KMS-11 (cell line): ENCODE measurements around the gene SLC16A2.

Experiments used
- H2AFZ ChIP-seq: fragments of 200-600 bp; sonication (generic); 2 replicates; pipeline ENCODE4 v1.6.1; 2016; ENCODE audit warnings: antibody characterized with exemption, mixed run types, low read depth
- H3K27ac ChIP-seq: fragments of 200-600 bp; sonication (generic); 2 replicates; pipeline ENCODE4 v1.6.1; 2016; ENCODE audit warnings: mild to moderate bottlenecking, mixed run types
- H3K27me3 ChIP-seq: fragments of 200-600 bp; sonication (generic); 2 replicates; pipeline ENCODE4 v1.6.1; 2017; ENCODE audit warnings: mild to moderate bottlenecking, low read depth, mixed run types, moderate library complexity; ENCODE audit not compliant: insufficient read depth
- H3K36me3 ChIP-seq: fragments of 200-600 bp; sonication (generic); 2 replicates; pipeline ENCODE4 v1.6.1; 2017; ENCODE audit warnings: mild to moderate bottlenecking, mixed run types; ENCODE audit not compliant: insufficient read depth
- H3K4me1 ChIP-seq: fragments of 200-600 bp; sonication (generic); 2 replicates; pipeline ENCODE4 v1.6.1; 2016; ENCODE audit warnings: mild to moderate bottlenecking, low read depth, mixed run types; ENCODE audit not compliant: poor library complexity, severe bottlenecking
- H3K4me2 ChIP-seq: fragments of 200-600 bp; sonication (generic); 2 replicates; pipeline ENCODE4 v1.7.0; 2016; ENCODE audit warnings: mild to moderate bottlenecking, mixed run types
- H3K4me3 ChIP-seq: fragments of 200-600 bp; sonication (generic); IDR thresholded peaks from 2 replicates; pipeline ENCODE4 v1.6.1; 2017; ENCODE audit warnings: low read depth, low read length, mixed read lengths; ENCODE audit not compliant: insufficient read depth
- H3K79me2 ChIP-seq: fragments of 200-600 bp; sonication (generic); 2 replicates; pipeline ENCODE4 v1.6.1; 2016; ENCODE audit warnings: low read depth, mixed run types; ENCODE audit not compliant: insufficient read depth
- H3K9ac ChIP-seq: fragments of 200-600 bp; sonication (generic); 2 replicates; pipeline ENCODE4 v1.6.1; 2016; ENCODE audit warnings: mild to moderate bottlenecking, mixed run types
- H4K20me1 ChIP-seq: fragments of 200-600 bp; sonication (generic); 2 replicates; pipeline ENCODE4 v1.6.1; 2016; ENCODE audit warnings: mild to moderate bottlenecking, mixed run types; ENCODE audit not compliant: insufficient read depth
- TF ChIP-seq, protein P1 (sequence below): fragments of 200-600 bp; sonication (generic); conservative IDR thresholded peaks from 2 replicates; pipeline ENCODE4 v1.6.1; 2017; ENCODE audit warnings: low read depth, mild to moderate bottlenecking, antibody characterized with exemption, low read length, moderate library complexity, mixed read lengths

The SLC16A2 gene

DNA sequence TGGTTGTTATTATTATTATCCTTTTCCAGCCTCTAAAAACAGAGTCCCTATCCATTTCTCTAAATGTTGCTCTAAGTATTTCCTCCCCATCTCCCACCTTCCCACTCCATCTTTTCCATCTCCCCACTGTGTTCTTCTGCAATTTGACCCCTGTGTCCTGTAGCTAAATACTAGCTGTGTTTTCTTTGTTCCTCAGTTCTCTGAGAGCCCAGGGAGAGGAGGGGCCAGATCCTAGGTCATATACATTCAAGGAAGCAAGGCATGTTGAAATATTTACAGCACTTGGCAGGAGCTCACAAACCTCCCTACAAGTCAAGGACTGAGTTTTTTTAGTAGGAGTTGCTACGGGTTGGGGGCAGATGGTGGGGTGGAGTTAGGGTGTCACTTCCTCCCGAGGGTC, 10.5 kb downstream of the SLC16A2 start:
- TF ChIP-seq, protein P1, sequence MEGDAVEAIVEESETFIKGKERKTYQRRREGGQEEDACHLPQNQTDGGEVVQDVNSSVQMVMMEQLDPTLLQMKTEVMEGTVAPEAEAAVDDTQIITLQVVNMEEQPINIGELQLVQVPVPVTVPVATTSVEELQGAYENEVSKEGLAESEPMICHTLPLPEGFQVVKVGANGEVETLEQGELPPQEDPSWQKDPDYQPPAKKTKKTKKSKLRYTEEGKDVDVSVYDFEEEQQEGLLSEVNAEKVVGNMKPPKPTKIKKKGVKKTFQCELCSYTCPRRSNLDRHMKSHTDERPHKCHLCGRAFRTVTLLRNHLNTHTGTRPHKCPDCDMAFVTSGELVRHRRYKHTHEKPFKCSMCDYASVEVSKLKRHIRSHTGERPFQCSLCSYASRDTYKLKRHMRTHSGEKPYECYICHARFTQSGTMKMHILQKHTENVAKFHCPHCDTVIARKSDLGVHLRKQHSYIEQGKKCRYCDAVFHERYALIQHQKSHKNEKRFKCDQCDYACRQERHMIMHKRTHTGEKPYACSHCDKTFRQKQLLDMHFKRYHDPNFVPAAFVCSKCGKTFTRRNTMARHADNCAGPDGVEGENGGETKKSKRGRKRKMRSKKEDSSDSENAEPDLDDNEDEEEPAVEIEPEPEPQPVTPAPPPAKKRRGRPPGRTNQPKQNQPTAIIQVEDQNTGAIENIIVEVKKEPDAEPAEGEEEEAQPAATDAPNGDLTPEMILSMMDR = no peak
- H3K36me3 ChIP-seq = no peaks in the 10 kb centered on the region
- no peak overlapping the region for H3K9ac ChIP-seq
- H2AFZ ChIP-seq = no peak overlapping the region
- no peaks in the 10 kb centered on the region for H4K20me1 ChIP-seq
- no peaks in the 10 kb centered on the region for H3K4me1 ChIP-seq
- no peak overlapping the region for H3K27ac ChIP-seq
- H3K4me3 ChIP-seq = no peak overlapping the region
- H3K4me2 ChIP-seq = no peak overlapping the region
- no peaks in the 10 kb centered on the region for H3K79me2 ChIP-seq
- no peaks in the 10 kb centered on the region for H3K27me3 ChIP-seq

DNA sequence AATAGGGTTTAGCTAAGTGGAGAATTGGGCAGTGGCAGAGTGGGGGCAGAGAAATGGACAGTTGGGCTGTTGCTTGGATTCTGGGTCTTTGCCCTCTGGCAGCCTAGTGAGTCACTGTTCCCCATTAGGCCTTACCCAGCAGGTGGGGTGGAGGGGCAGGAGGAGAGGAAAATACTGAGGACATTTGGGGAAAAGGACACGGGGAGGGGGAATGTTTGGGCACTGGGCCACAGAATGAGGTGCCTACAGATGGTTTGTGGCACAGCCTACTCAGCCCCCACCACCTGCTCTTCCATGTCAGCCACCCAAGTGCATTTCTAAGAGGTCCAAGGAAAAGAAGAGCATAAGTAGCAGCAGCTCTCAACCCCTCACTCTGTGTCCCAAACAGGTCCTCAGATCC, 13.0 kb downstream of the SLC16A2 start:
- Histone ChIP-seq H3K4me3 (no peak overlapping the region), H3K36me3 (no peaks in the 10 kb centered on the region), H4K20me1 (no peaks in the 10 kb centered on the region), H3K9ac (no peak overlapping the region), H2AFZ (no peak overlapping the region), H3K4me2 (no peak overlapping the region), H3K79me2 (no peaks in the 10 kb centered on the region), H3K27ac (no peak overlapping the region), H3K4me1 (no peaks in the 10 kb centered on the region), H3K27me3 (no peaks in the 10 kb centered on the region)
- TF ChIP-seq, protein P1 = no peak

DNA sequence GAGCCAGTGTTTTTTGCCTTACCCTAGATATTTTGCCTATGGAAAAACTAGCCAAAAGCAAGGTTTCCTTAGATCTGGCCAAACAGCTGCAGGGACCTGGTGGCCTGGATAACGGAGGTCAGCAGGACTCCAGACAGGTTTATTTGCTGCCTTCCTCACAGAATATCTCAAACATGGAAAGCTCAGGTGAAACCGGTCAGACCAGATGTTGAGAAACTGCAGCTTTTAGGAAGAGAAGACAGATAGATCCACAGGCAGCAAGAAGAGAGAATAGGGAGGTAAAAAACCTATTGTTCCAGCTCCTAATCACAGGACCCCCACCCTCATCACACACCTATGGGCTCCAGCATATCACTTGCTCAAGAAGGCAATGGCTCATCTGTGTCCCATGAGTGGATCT, 16.2 kb downstream of the SLC16A2 start:
- H3K27me3 ChIP-seq = no peaks in the 10 kb centered on the region
- no peak overlapping the region for H3K4me3 ChIP-seq
- no peaks in the 10 kb centered on the region for H4K20me1 ChIP-seq
- no peaks in the 10 kb centered on the region for H3K4me1 ChIP-seq
- TF ChIP-seq, protein P1 = no peak
- no peaks in the 10 kb centered on the region for H3K36me3 ChIP-seq
- H2AFZ ChIP-seq = no peak overlapping the region
- H3K9ac ChIP-seq = no peak overlapping the region
- no peak overlapping the region for H3K4me2 ChIP-seq
- H3K79me2 ChIP-seq = no peaks in the 10 kb centered on the region
- no peak overlapping the region for H3K27ac ChIP-seq

DNA sequence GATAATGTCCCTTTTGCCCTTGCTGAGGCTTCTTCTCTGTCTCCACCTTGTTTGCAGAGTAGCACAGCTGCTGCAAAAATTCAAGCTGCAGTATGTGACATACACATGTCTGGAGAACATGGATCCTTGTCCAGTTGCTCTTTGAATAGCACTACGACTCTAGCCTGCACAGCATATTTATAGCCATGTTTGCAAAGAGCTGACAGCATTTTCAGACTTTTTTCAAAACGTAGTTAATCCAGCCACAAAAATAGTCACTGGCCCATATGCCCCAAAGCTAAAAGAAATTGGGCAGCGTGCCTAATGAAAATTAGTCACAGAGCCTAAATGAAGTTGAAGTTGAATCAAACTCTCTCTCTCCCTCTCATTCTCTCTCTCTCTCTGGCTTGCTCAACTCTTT, 17.5 kb downstream of the SLC16A2 start:
- H3K9ac ChIP-seq = no peak overlapping the region
- H3K27me3 ChIP-seq = no peaks in the 10 kb centered on the region
- H3K36me3 ChIP-seq = no peaks in the 10 kb centered on the region
- no peak overlapping the region for H3K4me2 ChIP-seq
- H3K4me3 ChIP-seq = no peak overlapping the region
- TF ChIP-seq, protein P1 = no peak
- H4K20me1 ChIP-seq = no peaks in the 10 kb centered on the region
- no peak overlapping the region for H3K27ac ChIP-seq
- H3K4me1 ChIP-seq = no peaks in the 10 kb centered on the region
- H3K79me2 ChIP-seq = no peaks in the 10 kb centered on the region
- H2AFZ ChIP-seq = no peak overlapping the region

DNA sequence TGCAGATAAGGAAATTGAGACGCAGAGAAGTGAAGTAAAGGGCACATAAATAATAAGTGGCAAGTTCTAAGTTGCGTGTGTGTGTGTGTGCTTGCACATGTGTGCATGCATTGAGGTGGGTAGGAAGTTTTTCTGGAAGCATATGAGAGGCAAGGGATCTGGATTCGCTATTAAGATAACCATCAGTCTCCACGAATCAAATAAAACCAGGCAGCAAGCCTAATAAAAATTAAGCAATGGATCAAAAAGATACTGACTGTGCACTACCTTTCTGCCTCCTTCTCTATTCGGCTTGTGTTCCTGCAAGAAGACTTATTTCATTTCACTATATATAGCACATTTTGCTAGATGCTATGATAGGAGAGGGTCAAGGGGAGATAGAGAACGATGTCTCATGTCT, 23.8 kb downstream of the SLC16A2 start:
- H3K36me3 ChIP-seq = no peaks in the 10 kb centered on the region
- H3K79me2 ChIP-seq = no peaks in the 10 kb centered on the region
- TF ChIP-seq, protein P1 = no peak
- H3K4me1 ChIP-seq = no peaks in the 10 kb centered on the region
- no peak overlapping the region for H3K4me2 ChIP-seq
- no peaks in the 10 kb centered on the region for H3K27me3 ChIP-seq
- no peak overlapping the region for H2AFZ ChIP-seq
- no peaks in the 10 kb centered on the region for H4K20me1 ChIP-seq
- no peak overlapping the region for H3K9ac ChIP-seq
- no peak overlapping the region for H3K27ac ChIP-seq
- no peak overlapping the region for H3K4me3 ChIP-seq
